GM21825 (cell line): Measurements from ENCODE around the gene ZNF688.

Experiments
- ATAC-seq: cut with Tn5 transposase; IDR thresholded peaks from one replicate; pipeline ENCODE4 v1.9.1; 2021; ENCODE audit warnings: mild to moderate bottlenecking, moderate library complexity; ENCODE audit not compliant: unreplicated experiment

Gene ZNF688

DNA sequence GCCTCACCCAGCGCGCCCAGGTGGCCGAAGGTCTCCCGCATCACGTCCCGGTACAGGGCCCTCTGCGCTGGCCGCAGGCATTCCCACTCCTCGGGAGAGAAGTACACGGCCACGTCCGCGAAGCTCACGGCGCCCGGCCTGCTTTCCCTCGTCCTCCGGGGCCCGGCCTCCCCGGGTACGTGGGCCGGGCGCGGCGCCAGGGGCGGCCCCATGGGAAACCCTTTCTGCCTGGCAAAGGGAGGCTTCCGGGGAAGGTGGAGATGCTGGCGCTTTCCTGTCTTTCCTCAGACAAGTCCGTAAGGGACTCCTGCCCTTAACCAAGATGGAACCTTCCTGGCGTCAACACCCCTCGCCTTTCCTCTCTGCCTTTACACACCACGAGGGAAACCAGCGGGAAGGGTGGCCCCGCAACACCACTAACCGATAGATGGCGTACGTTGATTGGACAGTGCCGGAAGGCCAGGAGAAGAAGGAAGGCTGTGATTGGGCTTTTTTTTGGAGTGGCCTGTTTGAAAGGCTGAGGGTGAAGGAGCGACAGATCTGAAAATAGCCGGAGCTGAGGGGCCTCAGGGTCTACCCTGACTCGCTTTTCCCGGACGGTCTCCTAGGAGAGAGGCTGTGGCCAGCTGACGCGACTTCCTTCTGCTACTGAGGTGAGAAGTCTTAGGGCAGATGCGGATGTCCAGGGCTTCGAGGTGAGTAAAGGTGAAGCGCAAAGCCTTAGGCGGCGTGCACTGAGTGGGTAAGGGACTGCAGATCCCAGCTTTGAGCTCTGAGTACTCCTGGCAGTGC, 14.1 kb upstream of the ZNF688 start, which contains the start of gene ZNF785:
TSS of gene ZNF785 (minus strand) at position 298 of the 792 bp plus-strand sequence. CDS start at position 212, 86 bp downstream.
- ATAC-seq, result peak; percentile 85

DNA sequence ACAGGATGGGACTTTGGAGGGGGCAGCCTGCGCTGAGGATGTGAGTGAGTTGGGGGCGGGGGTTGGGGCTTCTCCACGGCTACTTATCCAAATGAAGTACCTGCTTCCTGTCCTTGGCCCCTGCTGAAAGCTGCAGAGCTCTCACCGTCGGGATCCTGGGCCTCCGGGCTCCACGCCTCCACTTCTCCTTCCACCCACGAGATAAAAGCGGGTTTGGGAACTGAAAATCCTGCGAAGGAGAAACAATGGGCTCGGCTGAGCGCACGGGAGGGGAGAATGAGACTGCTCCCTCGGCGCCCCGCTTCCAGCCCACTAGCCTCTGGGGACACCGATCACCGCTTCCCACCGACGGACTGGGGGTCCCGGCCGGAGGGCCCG, 13.5 kb upstream of the ZNF688 start:
- peak; percentile 19 for ATAC-seq

DNA sequence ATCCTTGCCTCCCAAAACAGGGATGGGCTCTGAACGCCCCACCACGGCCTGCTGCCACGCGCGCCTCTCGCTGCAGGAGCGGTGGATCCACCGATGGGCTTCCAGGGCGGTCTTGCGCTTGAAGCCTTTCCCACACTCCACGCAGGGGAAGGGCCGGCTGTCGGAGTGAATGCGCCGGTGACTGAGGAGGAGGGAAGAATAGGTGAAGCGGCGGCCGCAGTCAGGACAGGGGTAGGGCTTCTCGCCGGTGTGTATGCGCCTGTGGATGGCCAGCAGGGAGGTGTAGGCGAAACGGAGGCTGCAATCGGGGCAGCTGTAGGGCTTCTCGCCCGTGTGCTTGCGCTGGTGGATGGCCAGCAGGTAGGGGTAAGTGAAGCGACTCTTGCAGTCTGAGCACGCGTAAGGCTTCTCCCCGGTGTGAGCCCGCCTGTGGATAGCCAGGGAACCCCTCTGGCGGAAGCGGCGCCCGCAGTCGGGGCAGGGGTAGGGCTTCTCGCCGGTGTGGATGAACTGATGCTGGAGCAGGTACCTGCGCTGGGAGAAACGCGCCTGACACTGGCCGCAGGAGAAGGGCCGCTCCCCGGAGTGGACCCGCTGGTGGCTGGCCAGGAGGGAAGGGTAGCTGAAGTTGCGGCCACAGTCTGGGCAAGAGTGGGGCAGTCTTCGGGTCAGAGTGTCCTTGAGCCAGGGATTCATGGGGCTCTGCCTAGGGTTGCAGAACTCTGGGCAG, 11.3 kb upstream of the ZNF688 start:
- ATAC-seq, result no peak

DNA sequence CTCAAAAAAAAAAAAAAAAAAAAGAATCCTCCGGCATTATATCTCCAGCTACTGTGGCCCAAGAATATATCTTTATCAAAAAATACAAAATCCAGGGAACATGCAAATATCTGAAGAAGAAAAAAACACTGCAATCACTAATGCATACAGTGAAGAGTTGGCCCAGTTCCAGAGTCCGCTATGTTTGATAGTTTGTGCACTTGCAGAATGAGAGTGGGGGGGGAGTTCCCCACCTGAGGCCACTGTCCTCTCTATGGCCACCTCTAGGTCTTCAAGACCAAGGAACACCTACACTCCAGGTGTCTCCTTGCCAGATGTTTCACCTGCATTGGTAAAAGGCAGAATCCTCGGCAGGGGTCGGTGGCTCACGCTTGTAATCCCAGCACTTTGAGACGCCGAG, 9.9 kb upstream of the ZNF688 start:
- ATAC-seq, result no peak

DNA sequence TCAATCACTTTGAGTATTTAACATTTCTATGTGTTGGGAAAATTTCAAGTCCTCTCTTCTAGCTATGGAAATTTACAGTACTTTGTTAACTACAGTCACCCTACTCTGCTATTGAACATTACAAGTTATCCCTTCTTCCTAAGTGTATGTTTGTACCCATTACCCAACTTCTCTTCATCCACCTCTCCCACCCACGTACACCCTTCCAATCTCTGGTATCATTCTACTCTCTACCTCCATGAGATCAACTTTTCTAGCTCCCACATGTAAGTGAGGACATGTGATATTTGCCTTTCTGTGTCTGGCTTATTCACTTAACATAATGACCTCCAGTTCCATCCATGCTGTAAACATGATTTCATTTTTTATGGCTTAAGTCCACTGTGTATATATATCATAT, 3.2 kb upstream of the ZNF688 start:
- no peak for ATAC-seq

DNA sequence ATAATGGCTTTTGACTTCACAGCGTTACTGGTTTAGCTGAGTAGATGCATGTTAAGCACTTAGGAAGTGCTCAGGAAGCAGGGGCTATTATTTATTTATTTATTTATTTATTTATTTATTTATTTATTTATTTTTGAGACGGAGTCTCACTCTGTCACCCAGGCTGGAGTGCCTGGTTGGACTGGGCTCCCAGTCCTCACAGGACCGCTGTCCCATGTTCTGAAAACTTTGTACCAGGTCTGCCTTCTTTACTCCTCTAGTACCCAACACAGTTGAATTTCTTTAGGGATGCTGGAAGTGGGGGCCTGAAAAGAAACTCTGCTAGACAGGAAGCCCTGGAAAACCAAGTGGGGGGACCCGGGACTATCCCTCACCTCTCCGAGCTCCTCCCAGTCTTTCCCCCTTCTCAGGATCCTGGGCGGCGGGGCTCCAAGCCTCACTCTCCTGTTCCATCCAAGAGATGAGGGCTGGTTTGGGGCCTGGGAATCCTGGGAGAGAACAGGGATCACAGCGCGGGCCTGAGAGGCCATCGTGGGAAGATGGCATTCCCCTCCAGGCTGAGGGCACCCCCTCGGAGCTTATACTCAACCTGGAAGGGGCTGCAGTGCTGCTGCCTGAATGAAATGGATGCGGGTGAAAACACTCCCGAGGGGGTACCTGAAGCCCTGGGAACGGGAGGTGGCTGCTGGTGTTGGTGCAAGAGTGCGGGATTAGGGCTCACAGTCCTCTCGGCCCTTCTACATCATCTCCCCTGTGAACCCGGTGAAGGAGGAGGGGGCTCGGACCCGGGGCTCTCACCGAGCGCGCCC, 674 bp downstream of the ZNF688 start:
- no peak for ATAC-seq

DNA sequence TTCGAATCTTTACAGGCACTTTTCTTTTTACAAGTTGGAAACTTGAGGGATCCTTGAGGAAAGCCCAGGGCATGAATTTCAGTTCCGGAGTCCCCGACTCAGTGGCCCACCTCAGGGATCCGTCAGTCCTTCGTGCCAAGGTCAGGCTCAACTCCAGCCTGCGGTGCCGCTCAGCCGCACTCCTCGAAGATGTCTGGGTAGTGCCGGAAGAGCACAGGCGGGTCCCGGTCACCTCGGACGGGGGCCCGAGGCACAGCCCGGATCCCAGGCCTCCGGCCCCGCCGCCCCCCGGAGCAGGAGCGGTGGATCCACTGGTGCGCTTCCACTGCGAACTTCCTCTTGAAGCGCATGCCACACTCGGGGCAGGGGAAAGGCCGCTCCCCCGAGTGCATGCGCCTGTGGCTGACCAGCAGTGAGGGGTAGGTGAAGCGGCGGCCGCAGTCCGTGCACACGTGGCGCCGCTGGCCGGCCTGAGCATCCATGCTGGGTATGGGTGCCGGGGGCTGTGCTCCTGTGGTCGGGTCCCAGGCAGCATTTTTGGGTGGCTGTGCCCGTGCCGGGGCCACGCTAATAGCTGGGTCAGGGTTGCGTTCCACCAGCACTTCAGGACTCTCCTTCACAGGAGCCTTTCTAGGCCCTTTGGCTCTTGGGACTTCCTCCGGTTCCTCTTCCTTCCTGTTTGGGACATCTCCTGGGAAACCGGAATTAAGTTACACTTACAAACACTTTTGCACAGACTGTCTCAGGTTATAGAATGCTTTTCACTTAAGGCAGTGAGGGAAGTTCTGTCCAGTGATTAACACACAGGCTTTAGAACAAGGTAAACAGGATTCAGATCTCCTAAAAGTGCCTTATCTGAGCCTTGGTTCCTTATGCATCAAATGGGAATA, 1.5 kb downstream of the ZNF688 start:
- no peak for ATAC-seq

DNA sequence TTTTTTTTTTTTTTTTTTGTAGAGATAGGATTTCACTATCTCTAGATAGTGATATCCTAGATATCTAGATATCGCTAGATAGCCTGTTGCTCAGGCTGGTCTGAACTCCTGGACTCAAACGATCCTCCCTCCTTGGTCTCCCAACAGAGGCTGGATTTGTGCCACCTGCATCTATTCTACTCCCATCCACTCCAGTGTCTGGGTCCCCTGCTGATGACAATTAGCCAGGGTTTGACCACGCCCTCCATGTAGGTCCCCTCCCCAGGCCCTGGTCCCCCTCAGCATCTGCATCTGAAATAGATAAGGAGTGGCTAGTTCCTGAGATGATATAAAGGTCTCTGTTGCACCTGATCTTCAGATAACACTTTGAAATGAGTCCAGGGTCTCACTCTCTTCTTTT, 2.2 kb downstream of the ZNF688 start:
- no peak for ATAC-seq

DNA sequence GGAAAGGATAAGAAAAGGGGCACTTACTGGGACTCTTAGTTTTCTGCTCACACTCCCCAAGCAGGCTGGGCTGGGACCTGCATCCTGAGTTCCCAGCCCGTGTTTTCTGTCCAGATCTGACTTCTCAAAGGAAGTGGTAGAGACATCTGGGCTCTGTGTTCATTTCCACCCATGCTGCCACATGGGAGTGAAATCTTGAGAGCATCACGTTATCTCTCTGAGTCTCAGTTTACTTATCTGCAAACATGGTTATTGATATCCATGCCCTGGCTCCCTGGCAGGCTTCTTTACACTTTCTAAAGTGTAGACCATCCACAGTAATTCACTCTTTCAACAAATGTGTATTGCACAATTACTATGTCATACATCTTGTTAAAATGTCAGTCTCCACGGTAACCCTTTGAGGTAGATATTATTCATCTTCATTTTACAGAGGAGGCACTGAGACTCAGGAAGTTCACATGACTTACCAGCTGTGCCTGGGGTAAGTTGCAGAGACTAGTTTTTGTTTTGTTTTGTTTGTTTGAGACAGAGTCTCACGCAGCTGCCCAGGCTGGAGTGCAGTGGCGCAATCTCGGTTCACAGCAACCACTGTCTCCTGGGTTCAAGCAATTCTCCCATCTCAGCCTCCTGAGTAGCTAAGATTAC, 3.4 kb downstream of the ZNF688 start:
- no peak for ATAC-seq

DNA sequence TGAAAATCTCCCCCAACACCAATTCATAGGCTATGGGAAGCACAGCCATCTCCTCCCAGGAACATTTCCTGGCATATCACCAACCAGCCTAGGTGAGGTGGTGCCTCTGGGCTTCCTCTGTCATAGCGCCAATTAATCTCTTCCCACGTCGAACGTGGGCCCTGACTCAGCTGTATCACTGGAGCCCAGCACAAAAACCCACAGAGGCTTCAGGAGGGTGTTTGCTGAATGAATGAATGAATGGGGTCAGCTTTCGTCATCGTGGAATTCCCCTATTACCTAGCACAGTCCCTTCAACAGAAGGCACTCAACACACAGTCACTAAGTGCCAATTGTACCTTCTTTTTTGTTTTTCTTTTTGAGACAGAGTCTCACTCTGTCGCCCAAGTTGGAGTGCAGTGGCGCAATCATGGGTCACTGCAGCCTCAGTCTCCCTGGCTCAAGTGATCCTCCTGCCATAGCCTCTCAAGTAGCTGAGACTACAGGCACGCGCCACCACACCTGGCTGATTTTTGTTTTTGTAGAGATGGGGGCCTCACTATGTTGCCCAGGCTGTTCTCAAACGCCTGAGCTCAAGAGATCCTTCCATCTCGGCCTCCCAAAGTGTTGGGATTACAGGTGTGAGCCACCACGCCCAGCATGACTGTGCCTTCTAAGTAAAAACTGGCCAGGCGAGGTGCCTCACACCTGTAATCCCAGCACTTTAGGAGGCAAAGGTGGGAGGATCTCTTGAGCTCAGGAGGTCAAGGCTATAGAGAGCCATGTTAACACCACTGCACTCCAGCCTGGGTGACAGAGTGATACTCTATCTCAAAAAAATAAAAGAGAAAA, 4.1 kb downstream of the ZNF688 start:
- ATAC-seq, result no peak

DNA sequence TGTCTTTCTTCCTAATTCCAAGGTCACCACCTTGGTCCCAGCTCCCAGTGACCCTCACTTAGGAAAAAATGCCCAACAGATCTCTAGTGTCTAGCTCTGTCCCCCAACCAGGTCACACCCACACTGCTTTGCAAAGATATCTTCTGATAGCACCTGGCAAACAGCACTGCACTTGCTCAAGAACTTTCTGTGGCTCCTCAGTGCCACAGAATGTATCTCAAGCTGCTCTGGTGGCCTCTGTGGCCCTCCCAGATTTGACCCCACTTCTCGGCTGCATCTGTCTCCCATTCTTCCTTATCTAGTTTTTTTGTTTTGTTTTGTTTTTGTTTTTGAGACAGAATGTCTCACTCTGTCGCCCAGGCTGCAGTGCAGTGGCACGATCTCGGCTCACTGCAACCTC, 5.0 kb downstream of the ZNF688 start:
- ATAC-seq, result no peak

DNA sequence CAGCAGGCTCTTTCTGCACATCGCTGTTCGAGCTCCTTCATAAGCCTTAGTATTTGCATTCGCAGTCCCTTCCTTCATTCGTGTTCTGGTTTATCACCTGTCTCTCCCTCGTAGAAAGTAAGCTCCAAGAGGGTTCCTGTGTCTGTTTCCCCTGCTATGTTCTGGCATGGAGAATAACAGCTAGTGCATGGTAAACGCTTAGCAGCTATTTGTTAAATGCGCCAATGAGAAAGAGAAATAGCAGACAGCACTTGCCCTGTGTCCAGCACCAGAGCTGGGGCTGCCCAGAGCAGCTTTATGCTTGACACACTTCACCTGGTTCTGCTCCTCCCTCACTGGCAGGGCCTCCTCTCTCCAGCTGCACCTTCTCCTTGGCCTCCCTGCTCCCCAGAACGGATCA, 5.5 kb downstream of the ZNF688 start:
- ATAC-seq, result no peak

DNA sequence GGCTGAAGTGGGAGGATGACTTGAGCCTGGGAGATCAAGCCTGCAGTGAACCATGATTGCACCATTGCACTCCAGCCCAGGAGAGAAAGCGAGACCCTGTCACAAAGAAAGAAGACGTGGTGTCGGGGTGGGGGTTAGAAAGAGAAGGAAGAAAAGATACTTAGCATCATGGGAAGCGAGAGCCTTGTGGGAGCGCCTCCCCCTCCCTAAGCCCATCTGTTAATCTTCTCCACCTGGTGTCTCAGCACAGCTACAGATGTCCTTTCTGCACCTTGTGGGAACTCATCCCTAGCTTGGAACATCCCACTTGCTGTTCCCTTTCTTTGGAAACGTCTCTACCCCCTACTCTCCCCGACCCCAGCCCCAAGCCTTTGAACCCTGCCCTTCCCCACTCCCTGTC, 6.0 kb downstream of the ZNF688 start:
- ATAC-seq, result no peak

DNA sequence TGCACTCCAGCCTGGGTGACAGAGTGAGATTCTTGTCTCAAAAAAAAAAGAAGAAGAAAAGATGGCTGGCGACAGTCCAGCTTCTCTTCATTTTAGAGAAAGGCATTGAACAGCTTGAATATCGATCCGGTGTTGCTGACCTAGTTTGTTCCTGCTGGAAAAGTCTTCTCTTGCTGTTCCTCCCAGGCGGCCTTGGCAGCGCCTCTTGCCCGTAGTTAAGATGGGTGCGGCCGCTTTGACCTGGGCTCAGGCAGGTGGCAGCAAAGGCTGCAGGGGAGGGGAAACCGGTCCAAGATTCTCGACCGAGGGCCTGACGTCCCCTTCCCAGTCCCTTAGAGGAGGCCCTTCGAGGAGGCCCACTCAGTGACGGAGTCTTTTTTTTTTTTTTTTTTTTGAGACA, 9.5 kb downstream of the ZNF688 start:
- ATAC-seq, result no peak

DNA sequence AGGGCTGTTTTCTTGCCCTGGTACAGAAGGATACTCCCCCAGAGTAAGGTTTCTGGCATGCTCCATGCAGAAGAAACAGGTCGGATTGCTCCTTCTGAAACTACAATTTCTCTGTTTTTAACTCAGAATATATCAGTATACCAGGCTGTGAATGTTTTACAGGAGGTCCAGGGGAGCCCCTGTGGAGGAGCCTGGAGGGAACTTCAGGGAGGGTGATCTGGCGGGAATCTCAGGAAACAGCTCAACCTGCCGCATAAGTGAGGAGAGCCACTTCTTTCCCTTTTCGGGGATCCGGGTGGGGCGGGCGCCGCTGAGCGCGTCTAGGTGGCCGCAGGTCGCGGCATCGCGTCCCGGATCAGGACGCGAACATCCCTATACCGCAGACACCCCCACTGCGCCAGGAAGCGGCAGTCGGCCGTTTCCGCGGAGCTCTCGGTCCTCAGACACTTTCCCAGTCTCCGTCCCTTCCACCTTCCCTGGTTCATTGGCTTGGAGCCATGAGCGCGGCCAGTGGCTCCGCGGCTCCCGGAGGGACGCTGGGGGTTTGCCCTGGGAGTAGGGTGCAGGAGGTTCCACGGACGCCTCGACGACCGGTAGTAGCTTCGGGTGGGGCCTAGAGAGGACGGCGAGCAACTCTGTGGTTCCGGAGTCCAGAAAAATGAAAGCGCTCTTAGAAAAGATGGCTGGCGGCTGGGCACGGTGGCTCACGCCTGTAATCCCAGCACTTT, 10.3 kb downstream of the ZNF688 start:
- no peak for ATAC-seq

DNA sequence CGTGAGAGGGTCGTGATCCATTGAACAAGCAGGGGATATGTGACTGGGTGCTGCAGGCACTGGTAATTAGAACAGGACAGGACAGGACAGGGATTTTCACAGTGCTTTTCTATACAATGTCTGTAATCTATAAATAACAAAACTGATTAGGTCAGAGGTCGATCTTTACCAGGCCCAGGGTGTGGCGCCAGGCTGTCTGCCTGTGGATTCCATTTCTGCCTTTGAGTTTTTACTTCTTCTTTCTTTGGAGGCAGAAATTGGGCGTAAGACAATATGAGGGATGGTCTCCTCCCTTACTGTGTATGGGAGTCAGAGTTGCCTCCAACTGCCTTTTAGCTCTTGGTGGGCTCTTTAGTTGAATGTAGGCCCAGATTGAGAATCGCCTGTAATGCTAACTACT, 11.8 kb downstream of the ZNF688 start:
- no peak for ATAC-seq

DNA sequence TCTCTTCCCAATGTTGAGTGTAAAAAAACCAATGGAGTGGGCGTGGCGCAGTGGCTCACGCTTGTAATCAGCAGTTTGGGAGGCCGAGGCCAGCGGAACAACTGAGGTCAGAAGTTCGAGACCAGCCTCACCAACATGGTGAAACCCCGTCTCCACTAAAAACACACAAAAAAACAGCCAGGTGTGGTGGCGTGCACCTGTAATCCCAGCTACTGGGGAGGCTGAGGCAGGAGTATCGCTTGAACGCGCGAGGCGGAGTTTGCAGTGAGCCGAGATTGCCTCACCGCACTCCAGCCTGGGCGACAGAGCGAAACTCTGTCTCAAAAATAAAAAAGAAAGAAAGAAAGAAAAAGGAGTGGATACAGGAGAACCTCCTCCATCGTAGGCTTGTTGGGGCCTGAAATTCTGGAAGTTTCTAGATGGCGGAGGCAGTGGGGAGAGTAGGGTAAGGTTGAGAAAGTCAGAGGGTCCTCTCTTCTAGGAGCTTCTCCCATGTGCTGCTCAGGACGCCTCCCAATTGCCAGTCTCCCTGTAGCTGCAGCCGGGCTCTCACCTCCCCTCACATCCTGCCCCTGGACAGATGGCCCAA, 12.6 kb downstream of the ZNF688 start:
- no peak for ATAC-seq
